ENCODE measurements around the gene CTNNA2. TPM values are rescaled to one million over a fixed set of nuclear protein-coding genes. Genes with fewer than 3 reads are reported as not detected.

The CTNNA2 gene
- total RNA-seq, 4 donors from 2014 or later = 0.40 to 1.7 (median 1.5) TPM; not detected in 1

DNA sequence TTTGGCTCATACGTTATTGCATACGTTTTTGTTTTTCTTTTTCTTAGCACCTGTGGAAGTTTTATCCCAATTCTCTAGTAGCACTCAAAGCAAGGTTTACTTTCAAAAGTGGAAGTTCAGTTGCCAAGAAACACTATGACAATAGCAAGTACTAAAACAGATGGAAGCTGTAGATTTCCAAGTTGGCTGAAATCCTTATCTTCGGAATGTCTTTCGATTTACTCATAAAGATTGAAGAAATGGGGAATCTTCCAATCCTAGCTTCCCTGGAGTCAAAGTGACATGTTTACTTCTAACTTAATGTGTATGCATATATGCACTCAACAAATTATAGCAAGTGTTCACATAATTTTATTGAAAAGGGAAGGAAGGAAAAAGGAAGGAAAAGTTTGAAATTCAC, 307.4 kb downstream of the CTNNA2 start:
- DNase-seq = no peak
- no peak for TF ChIP-seq POLR2AphosphoS5 (IDR thresholded peaks at IDR 0.05)
- TF ChIP-seq CTCF (IDR thresholded peaks at IDR 0.05) = no peak
- no peak for TF ChIP-seq POLR2A (IDR thresholded peaks at IDR 0.05)
- no peak for TF ChIP-seq EP300 (IDR thresholded peaks at IDR 0.05; ENCODE audit: low read depth)
- intact Hi-C loops (cut with DNase I; ENCODE audit: low total_unique reads) (no loop called here), in situ Hi-C loops (cut with MboI; ENCODE audit: low pct_ligation_motif_present in 1 of 4, low pct_unique_long_range_greater_than_20kb in 1 of 4, low sequenced_read_pairs in 3 of 4) (no loop called here)
- no peaks in the 10 kb centered on the region for H3K4me1 ChIP-seq
- no peak overlapping the region for H3K4me3 ChIP-seq
- no peak overlapping the region for H3K27ac ChIP-seq
- no peaks in the 10 kb centered on the region for H3K9me3 ChIP-seq
- H3K27me3 ChIP-seq = no peaks in the 10 kb centered on the region
- H3K36me3 ChIP-seq = no peaks in the 10 kb centered on the region
- 60 to 65% methylated on average over 4 of the region's 4 CpGs for WGBS, 2 donors (ENCODE audit: low coverage in 1 of 2)

GRCh38 chr2:79822136-79822535, 309.3 kb downstream of the CTNNA2 start:
- 53 to 60% methylated on average over 2 of the region's 2 CpGs for WGBS, 2 donors (ENCODE audit: low coverage in 1 of 2)
- no peak for DNase-seq

GRCh38 chr2:79824086-79824786, 311.4 kb downstream of the CTNNA2 start:
- Histone ChIP-seq H3K4me3 (no peak overlapping the region), H3K27me3 (no peaks in the 10 kb centered on the region), H3K9me3 (no peaks in the 10 kb centered on the region), H3K27ac (no peak overlapping the region), H3K36me3 (no peaks in the 10 kb centered on the region), H3K4me1 (no peaks in the 10 kb centered on the region)
- WGBS, 2 donors (ENCODE audit: low coverage in 1 of 2) = 59 to 75% methylated on average over 5 to 6 of the region's 6 CpGs
- TF ChIP-seq EP300 (IDR thresholded peaks at IDR 0.05; ENCODE audit: low read depth) = no peak
- no peak for TF ChIP-seq POLR2A (IDR thresholded peaks at IDR 0.05)
- TF ChIP-seq POLR2AphosphoS5 (IDR thresholded peaks at IDR 0.05) = no peak
- TF ChIP-seq CTCF (IDR thresholded peaks at IDR 0.05) = no peak
- no peak for DNase-seq
- in situ Hi-C loops (cut with MboI; ENCODE audit: low pct_ligation_motif_present in 1 of 4, low pct_unique_long_range_greater_than_20kb in 1 of 4, low sequenced_read_pairs in 3 of 4) (no loop called here), intact Hi-C loops (cut with DNase I; ENCODE audit: low total_unique reads) (no loop called here)

More at GRCh38 chr2:79822136-79822535, 309.3 kb downstream of the CTNNA2 start:
- in situ Hi-C loops (cut with MboI; ENCODE audit: low pct_ligation_motif_present in 1 of 4, low pct_unique_long_range_greater_than_20kb in 1 of 4, low sequenced_read_pairs in 3 of 4) (no loop called here), intact Hi-C loops (cut with DNase I; ENCODE audit: low total_unique reads) (no loop called here)
- H3K9me3 ChIP-seq = no peaks in the 10 kb centered on the region
- no peaks in the 10 kb centered on the region for H3K4me1 ChIP-seq
- no peak overlapping the region for H3K27ac ChIP-seq
- H3K36me3 ChIP-seq = no peaks in the 10 kb centered on the region
- H3K4me3 ChIP-seq = no peak overlapping the region
- TF ChIP-seq CTCF (IDR thresholded peaks at IDR 0.05) (no peak), POLR2AphosphoS5 (IDR thresholded peaks at IDR 0.05) (no peak), POLR2A (IDR thresholded peaks at IDR 0.05) (no peak), EP300 (IDR thresholded peaks at IDR 0.05; ENCODE audit: low read depth) (no peak)
- H3K27me3 ChIP-seq = no peaks in the 10 kb centered on the region

- intact Hi-C loops (cut with DNase I; ENCODE audit: low total_unique reads) = no loop called here
Measured at GRCh38 chr2:79827881-79828280, 315.0 kb downstream of the CTNNA2 start.

More at GRCh38 chr2:79827881-79828280, 315.0 kb downstream of the CTNNA2 start:
- H3K4me1 ChIP-seq = no peaks in the 10 kb centered on the region
- no peak for DNase-seq
- WGBS, 2 donors (ENCODE audit: low coverage in 1 of 2) = 92 to 96% methylated on average over 1 of the region's 1 CpG
- H3K4me3 ChIP-seq = no peak overlapping the region
- H3K27ac ChIP-seq = no peak overlapping the region
- in situ Hi-C loops (cut with MboI; ENCODE audit: low pct_ligation_motif_present in 1 of 4, low pct_unique_long_range_greater_than_20kb in 1 of 4, low sequenced_read_pairs in 3 of 4) = no loop called here
- no peaks in the 10 kb centered on the region for H3K9me3 ChIP-seq
- no peak for TF ChIP-seq CTCF (IDR thresholded peaks at IDR 0.05)
- TF ChIP-seq EP300 (IDR thresholded peaks at IDR 0.05; ENCODE audit: low read depth) = no peak
- TF ChIP-seq POLR2A (IDR thresholded peaks at IDR 0.05) = no peak
- no peak for TF ChIP-seq POLR2AphosphoS5 (IDR thresholded peaks at IDR 0.05)
- H3K36me3 ChIP-seq = no peaks in the 10 kb centered on the region
- H3K27me3 ChIP-seq = no peaks in the 10 kb centered on the region

Data from transverse colon (tissue), 4 donors.